HTR-8/SVneo (cell line): ENCODE results near the gene MYH15.

ENCODE experiments used
- DNase-seq: peaks from one replicate; pipeline ENCODE4 v3.0.0; 2011; ENCODE audit warnings: low spot score, mixed read lengths; ENCODE audit not compliant: insufficient read length
- FAIRE-seq: peaks from 2 replicates; lab custom pipeline; 2011; peaks lifted over from hg19 to GRCh38; lab: Jason Lieb, UNC

Gene MYH15

DNA sequence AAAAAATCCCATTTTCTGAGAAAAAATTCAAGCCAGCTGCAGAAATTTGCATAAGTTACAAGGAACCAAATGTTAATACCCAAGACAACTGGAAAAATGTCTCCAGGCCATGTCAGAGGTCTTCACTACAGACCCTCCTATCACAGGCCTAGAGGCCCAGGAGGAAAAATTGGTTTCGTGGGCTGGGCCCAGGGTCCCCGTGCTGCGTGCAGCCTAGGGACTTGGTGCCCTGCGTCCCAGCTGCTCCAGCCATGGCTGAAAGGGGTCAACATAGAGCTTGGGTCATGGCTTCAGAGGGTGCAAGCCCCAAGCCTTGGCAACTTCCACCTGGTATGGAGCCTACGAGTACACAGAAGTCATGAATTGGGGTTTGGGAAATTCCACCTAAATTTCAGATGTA is 78.0 kb downstream of the MYH15 start:
- FAIRE-seq (no peak), DNase-seq (no peak)

GRCh38 chr3:108430540-108430939 is 79.9 kb downstream of the MYH15 start:
- FAIRE-seq (no peak), DNase-seq (no peak)

DNA sequence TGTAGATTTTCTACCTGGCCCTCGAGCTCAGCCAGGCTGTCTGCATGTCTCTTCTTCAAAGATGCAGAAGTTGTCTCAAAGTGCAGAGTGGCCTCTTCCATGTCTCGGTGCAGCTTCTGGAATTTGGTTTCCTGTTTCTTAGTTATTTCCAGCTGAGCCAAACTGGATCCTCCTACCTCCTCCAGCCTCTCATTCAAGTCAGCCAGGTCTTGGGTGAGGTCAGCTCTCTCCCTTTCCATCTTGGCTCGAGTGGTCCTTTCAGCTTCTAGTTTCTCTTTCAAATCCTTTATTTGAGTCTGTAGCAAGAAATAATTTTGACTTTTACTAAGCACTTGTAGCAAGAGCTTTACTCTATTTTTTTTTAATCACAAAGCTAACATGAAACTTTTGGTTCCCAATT is 81.8 kb downstream of the MYH15 start:
- no peak for DNase-seq
- FAIRE-seq = no peak

GRCh38 chr3:108420926-108421325 is 89.5 kb downstream of the MYH15 start:
- FAIRE-seq = no peak
- no peak for DNase-seq

GRCh38 chr3:108416111-108416869 is 94.1 kb downstream of the MYH15 start:
- DNase-seq = no peak
- no peak for FAIRE-seq

- no peak for DNase-seq
- no peak for FAIRE-seq
Observed at GRCh38 chr3:108415661-108416060, 94.7 kb downstream of the MYH15 start.

- FAIRE-seq (peak; percentile 4), DNase-seq (no peak)
Observed at GRCh38 chr3:108414007-108414406, 96.4 kb downstream of the MYH15 start.

DNA sequence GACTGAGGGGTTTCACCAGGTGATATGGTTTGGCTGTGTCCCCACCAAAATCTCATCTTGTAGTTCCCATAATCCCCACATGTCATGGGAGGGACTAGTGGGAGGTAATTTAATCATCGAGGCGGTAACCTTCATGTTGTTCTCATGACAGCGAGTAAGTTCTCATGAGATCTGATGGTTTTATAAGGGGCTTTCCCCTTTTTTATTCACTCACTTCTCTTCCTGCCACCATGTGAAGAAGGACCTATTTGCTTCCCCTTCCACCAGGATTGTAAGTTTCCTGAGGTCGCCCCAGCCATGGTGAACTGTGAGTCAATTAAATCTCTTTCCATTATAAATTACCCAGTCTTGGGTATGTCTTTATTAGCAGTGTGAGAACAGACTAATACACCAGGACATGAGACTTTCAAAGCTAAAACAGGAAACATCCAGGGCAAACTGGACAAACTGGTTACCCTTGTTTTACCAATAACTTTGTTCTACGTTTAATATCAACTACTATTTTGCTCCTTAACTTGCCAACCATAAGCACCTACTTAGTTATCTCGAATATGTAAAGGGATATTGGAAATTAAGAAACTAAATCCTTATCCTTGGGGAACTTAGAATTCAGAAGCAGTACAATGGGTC is 98.2 kb downstream of the MYH15 start:
- FAIRE-seq (no peak), DNase-seq (no peak)

GRCh38 chr3:108410531-108410984 is 99.8 kb downstream of the MYH15 start:
- DNase-seq (no peak), FAIRE-seq (no peak)

DNA sequence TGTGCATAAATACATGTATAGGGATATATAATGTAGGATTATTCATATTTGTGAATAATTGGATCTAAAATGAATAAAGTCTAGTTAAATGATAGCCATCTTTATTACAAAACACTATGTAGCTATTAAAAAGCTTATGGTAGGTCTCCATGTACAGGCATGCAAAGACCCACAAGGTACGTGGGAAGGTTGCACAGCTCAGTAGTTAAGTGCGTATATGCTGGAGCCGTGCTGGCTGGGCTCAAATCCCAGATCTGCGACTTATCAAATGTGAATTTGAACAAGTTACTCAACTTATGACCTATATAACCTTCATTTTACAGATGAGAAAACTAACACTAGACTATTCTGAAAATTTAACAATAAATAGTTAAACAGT is 100.6 kb downstream of the MYH15 start:
- DNase-seq (no peak), FAIRE-seq (no peak)

GRCh38 chr3:108408883-108409799 is 101.3 kb downstream of the MYH15 start:
- FAIRE-seq = no peak

DNA sequence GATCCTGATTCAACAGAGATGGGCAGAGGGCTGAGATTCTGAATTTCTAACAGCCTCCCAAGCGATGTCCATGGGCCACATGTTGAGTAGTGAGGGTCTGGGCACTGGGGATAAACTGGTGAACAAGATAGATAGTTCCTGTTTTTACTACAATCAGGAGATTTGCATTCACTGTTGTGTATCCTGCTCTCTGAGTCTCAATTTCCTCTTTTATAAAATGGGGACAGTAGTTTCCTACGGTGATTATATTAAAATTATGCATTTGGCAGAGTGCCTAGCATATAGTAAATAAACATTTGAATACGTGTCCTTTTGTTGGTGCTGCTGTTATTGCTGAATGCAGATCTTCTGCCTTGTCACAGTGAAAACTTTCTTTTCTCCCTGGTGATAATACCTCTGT is 102.5 kb downstream of the MYH15 start:
- FAIRE-seq (no peak), DNase-seq (no peak)

More at GRCh38 chr3:108408883-108409799, 101.3 kb downstream of the MYH15 start:
- DNase-seq = no peak

- DNase-seq = peak; percentile 57
- FAIRE-seq = peak; percentile 94
Observed at GRCh38 chr3:108406661-108407206, 103.7 kb downstream of the MYH15 start.

GRCh38 chr3:108406063-108406660 is 104.2 kb downstream of the MYH15 start:
- no peak for FAIRE-seq
- DNase-seq = no peak

DNA sequence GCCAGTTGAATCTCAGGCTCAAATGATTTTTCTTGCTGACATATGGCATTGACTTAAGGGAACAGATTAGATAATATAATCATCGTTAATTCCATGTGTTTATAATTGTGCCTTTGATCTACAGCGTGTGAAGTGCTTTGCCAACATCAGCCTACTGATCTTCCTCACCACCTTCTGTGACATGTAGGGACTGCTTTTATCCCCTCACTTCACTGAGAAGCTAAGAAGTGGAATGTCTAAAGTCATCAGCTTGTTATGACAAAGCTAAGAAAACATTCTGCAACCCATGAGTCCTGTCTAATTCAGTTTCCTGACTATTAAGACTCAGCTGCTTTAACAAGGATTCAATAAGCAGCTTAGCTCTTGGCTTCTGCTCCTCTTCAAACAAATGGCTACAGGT is 106.0 kb downstream of the MYH15 start:
- DNase-seq = no peak
- no peak for FAIRE-seq

GRCh38 chr3:108403686-108404345 is 106.6 kb downstream of the MYH15 start:
- FAIRE-seq (no peak), DNase-seq (no peak)

DNA sequence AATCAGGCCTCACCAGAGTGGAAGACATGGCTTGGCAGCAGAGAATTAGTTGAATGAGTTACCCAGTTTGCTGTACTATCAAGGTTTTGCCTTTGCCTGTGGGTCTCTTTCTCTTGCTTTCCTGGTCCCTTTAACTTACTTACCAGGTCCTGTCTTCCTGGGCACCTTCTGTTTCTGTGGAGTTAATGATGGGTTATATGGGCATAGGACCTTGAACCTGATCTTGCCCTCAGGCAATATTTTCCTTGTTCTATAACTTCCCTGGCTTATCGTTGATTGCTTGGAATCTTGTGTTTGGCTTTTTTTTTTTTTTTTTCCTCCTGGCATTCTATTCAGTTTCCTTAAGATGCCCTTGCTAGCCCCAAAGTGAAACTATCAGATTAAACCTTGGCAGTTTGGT is 107.2 kb downstream of the MYH15 start:
- DNase-seq = no peak
- FAIRE-seq = no peak

- DNase-seq (no peak), FAIRE-seq (no peak)
Observed at GRCh38 chr3:108401836-108402235, 108.6 kb downstream of the MYH15 start.

DNA sequence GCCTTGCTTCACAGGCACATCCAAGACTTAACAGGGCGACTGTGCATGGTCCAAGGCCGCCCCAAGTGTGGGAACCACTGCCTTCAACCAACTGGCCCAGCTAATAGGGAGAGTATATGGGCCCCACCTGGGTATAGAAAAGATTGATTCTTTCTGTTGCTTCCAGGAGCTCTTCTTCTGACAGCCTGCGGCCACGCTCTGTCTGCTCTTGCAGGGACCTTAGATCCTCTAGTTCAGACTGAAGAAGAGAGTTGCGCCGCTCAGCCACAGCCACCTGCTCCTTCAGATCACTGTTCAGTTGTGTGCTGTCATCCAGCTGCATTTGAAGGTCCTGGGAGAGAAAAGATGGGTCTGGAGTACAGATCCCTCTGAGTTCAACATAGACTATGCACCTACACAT is 111.9 kb downstream of the MYH15 start:
- no peak for DNase-seq
- FAIRE-seq = no peak

DNA sequence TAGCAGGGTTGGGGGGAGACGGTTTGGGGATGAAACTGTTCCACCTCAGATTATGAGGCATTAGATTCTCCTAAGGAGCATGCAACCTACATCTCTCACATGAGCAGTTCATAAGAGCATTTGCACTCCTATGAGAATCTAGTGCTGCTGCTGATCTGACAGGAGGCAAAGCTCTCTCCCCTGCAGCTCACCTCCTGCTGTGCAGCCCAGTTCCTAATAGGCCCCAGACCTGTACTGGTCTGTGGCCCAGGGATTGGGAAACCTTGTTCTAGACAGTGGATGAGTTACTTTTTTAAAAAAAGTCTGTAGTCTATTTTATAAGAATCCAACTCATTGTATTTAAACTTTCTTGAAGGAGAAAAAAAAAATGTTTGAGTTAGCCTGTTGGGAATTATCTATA is 114.1 kb downstream of the MYH15 start:
- FAIRE-seq (no peak), DNase-seq (no peak)
